ENCODE data around the gene FRAS1.

GRCh38 chr4:78179196-78179595, 122.1 kb downstream of the FRAS1 start:
- no peak for TF ChIP-seq CTCF (IDR thresholded peaks at IDR 0.05)
- TF ChIP-seq POLR2A (IDR thresholded peaks at IDR 0.05): no peak

All from breast epithelium (tissue), 3 donors.